T47D (cell line): ENCODE results near the gene GEMIN5.
A peak's percentile ranks its signal among the peaks of the same experiment; 100 is the strongest.
"Not testable (repeated sequence)": the region's sequence is repeated elsewhere in the genome, so short reads cannot be mapped to it uniquely, and the experiment has no call there.

Experiments used
- DNase-seq, 2 experiments: peaks; one replicate each; pipeline versions ENCODE4 v3.0.0 to v3.0.0-alpha.2; 2011 to 2012; ENCODE audit warnings: low read depth in 1 of 2, low spot score in 1 of 2
- JUND ChIP-seq: IDR thresholded peaks from 2 replicates; pipeline ENCODE4 v1.6.1; 2012; ENCODE audit warnings: low read depth
- in situ Hi-C: cut with HindIII; loops from 2 replicates; pipeline ENCODE4 v1.10.0; 2016; ENCODE audit warnings: low sequenced_read_pairs, low pct_unique_long_range_greater_than_20kb

The GEMIN5 gene

DNA sequence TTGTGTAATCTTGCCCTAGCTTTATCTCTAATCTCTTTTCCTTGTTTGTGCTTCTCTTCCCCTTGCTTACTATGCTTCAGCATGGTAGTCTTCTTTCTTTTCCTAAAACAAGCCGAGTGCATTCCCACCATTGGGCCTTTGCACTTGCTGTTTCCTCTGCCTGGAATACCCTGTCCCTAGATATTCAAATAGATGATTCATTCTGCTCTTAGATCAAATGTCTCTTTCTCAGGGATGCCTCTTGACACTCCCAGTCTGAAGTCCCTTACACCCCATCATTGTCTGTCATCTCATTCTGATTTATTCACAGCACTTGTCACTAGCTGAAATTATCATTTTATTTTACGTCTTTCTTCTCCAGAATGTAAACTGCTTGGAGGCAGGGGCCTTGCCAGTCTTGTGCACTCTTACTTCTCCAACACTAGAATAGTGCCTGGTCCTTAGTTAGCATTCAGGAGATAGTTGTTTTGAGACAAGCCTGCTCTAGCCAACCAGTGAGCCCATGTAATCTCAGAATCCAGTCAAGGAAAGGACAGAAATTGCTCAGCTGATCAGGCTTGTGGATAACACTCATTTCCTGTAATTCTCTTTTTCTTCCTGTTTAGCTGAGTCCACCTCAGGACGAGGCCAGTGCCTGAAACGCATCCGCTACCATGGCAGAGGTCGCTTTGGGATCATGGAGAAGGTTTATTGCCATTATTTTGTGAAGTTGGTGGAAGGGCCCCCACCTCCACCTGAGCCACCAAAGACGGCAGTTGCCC lies 28.2 kb upstream of the GEMIN5 start:
- in situ Hi-C loops: no loop called here
- no peak for TF ChIP-seq JUND
- DNase-seq: no peak

DNA sequence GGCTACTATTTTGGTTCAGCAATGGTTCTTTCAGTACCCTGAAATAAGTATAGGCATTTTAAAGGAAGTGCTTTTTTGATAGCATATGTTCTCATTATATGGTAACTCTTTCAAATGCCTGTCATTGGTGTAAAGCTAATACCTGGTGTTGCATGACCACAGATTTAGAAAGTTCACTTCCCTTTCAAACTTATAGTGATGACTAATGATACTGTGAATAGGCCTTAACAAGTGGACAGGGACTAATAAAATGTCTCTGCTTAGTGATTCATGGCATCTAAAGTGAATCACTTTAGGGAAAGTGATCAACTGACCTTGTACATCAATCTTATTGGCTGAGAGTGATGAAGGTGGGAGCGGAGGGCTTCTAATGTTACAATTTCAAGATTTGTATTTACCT lies 24.5 kb upstream of the GEMIN5 start:
- no peak for DNase-seq
- in situ Hi-C loops: no loop called here
- no peak for TF ChIP-seq JUND

DNA sequence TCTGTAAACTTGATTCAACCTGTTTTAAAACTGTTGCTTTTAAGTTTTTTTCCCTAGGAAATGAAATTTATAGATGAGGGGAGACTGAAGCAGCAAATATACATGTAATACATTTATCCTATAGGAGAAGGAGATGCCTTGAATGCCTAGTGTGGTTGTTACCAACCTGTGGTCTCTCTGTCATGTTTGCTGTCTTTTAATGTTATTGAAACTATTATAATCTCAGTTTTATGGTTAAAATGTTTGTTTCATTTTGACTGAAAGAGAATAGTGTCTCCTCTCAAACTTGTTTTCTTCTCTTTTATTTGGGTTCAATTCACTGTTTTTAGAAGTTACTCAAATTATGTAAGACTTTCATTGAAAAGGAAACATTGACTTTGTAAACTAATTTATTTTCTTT lies 18.7 kb upstream of the GEMIN5 start:
- in situ Hi-C loops: no loop called here
- TF ChIP-seq JUND: no peak
- DNase-seq: no peak

DNA sequence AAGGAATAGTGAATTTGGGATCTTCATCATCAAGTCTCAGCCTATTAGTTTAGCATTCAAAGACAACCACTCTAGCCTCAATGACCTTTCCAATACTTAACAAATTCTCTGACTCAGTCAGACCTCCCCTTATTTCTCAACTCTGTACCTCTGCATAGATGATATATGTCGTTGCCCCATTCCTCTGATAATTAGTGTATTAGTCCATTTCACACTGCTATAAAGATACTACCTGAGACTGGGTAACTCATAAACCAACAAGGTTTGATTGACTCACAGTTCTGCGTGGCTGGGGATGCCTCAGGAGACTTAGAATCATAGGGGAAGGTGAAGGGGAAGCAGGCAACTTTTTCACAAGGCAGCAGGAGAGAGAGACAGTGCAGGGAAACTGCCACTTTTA lies 11.8 kb upstream of the GEMIN5 start:
- in situ Hi-C loops: no loop called here
- no peak for TF ChIP-seq JUND
- DNase-seq: no peak

DNA sequence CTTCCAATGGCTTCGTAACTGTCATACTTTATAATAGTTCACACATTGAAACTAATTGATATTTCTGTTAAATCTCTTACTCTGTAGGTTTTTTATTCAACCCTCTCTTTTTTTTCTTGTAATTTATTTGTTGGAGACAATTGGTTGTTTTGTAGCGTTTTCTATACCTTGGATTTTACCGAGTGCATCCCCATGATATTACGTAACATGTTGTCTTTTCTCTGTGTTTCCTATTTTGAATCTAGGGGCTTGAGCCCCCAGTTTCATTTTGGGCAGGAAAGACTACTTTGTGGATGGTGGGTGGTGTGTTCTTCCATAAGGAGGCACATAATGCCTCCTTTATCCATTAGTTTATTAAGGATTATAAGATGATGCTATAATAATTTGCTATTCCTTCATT lies 10.3 kb upstream of the GEMIN5 start:
- no peak for DNase-seq
- in situ Hi-C loops: no loop called here
- TF ChIP-seq JUND: no peak

DNA sequence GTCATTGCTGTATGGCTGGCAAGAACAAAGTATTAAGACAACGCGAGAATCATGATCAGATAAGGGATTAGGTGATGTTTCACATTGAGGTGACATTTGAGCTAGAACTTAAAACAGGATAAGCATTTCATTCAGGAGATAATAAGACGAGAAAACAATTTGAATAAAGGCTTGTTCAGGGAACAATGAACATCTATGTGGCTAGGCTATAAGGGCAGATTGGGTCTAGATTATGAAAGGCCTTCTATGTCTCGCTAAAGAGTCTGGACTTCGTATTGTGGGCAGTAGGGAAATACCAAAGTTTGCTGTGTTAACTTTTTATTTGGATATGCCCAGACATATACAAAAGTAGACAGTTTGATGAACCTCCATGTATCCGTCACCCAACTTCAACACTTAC lies 9.8 kb upstream of the GEMIN5 start:
- TF ChIP-seq JUND: no peak
- DNase-seq: no peak
- in situ Hi-C loops: no loop called here

DNA sequence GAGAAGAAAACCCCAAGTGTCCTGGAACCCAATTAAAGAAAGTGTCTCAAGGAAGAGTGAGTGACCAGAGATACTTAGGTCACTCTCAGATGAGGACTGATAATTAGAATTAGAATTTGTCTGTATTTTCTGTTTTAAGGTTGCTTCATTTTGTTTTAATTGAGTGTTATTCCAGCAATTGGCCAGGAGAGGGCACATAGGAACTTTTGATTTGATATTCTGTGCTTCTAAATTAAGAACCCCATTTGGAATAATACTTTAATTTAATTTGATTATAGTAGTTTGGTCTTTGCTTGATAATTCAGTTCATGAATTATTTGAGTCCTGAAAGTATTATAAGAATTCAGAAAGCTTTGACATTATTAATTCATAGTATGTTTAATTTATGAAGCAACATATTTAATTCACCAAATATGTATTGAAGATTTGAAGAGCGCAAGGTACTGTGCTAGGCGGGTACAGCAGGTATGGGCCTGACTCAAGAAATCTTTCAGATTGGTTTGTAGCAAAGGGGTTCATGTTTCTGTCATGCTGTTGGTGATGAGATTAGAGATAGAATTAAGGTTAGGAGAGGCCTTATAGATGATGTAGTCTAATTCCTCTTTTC lies 7.8 kb upstream of the GEMIN5 start:
- no peak for TF ChIP-seq JUND
- in situ Hi-C loops: no loop called here
- peak in 1 of 2 experiments; percentile 44 for DNase-seq

DNA sequence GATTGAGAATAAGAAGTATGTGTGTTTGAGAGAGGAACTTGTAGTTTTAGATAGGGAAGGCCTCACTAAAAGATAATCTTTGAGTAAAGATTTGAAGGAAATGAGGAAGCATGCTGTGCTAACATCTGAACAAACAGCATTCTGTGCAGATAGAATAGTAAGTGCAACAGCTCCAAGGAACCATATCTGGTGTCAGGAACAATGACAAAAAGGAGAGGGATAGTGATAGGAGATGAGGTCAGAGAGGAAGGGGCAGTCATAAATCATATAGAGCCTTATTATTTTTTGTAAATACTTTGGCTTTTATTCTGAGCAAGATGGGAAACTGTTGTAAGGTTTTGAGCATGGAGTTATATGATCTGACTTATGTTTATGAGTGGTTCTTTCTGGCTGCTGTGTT lies 6.7 kb upstream of the GEMIN5 start:
- in situ Hi-C loops: no loop called here
- no peak for DNase-seq
- no peak for TF ChIP-seq JUND

DNA sequence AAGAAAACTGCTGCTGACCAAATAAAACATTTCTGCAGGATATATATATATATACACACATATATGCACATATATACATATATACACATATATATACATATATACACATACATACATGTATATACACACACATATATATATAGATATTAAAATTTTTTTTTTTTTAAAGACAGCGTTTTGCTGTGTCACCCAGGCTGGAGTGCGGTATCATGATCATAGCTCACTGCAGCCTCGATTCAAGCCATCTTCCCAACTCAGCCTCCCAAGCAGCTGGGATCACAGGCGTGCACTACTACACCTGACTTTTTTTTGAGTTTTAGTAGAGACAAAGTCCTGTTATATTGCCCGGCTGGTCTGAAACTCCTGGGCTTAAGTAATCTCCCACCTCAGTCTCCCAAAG lies 5.5 kb upstream of the GEMIN5 start:
- in situ Hi-C loops: no loop called here

DNA sequence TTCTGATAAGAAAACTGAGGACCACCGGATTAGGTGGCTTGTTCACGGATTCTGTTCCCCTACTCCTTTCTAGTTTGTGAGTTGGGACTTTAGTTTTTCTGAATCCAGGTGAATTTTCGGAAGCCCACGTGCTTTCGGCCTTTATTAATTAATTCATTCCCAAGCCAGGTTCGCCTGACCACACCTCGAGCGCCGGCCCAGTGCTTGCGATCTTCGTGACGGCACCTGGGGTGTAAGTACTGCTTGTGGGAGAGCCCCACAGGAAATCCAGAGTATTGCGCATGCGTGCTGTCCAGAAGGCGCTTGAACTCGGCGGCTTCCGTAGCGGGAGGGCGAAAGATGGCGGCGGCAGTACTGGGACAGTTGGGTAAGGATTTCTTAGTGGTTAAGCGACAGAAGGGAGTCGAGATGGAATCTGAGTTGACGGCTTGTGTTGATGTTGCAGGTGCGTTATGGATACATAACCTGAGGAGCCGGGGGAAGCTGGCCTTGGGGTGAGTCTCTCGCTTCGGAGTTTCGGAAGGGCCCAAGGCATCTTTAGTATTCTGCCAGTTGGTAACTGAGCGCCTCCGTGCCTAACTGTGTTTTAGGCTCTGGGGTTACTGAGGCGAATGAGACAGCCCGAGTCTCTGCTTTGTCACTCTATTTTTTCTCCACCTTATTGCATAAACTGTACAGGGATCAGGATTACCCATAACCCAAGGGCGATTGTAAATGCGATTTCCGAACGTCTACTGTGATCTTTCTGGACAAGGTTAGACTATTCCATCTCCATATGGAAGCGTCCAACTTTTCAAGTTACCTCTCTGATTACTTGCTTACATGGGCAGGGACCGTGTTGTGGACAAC lies 3.0 kb upstream of the GEMIN5 start, which contains the start of gene MRPL22:
Gene MRPL22 (plus strand): TSS at position 302 of the 849 bp plus-strand sequence. CDS start 38 bp downstream, at position 340.
- no peak for TF ChIP-seq JUND
- in situ Hi-C loops: no loop called here
- DNase-seq: peak; percentile 96 to 97

More for the DNA sequence above, 5.5 kb upstream of the GEMIN5 start:
- DNase-seq: no peak
- no peak for TF ChIP-seq JUND

DNA sequence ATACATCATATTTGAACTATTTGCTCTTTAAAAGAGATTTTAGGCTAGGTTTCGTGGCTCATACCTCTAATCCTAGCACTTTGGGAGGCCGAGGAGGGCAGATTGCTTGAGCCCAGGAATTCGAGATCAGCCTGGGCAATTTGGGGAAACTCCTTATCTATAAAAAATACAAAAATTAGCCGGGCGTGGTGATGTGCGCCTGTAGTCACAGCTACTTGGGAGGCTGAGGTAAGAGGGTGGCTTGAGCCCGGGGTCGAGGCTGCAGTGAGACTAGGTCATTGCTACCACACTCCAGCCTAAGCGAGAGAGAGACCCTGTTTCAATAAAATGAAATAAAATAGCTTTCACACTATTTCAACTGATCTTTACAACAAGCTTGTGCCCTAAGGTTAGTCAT lies 2.4 kb upstream of the GEMIN5 start:
- TF ChIP-seq JUND: no peak
- in situ Hi-C loops: no loop called here

DNA sequence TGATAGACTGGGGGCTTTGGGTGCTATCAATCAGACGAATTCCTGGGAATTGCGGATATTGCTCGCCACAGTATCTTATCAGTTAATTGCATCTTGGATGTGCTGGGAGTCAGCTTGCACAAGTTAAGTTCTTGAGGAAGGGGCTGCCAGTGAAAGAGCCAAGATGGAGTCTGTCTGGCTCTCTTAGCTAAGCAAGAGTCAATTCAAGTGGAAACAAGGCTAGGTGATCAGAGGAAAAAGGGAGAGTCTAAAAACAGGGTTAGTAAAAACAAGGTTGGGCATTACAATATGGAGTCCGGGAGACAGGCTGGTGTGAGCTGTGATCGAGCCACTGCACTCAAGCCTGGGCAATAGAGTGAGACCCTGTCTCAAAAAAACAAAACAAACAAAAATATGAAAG lies 1.4 kb upstream of the GEMIN5 start:
- in situ Hi-C loops, DNase-seq: not testable (repeated sequence)

More for the DNA sequence above, 2.4 kb upstream of the GEMIN5 start:
- no peak for DNase-seq
